HG03469 (cell line): ENCODE data around the gene EXOC7.

Experiments
- ATAC-seq: cut with Tn5 transposase; IDR thresholded peaks from one replicate; pipeline ENCODE4 v1.9.1; 2021; ENCODE audit warnings: mild to moderate bottlenecking, moderate library complexity, moderate number of reproducible peaks; ENCODE audit not compliant: unreplicated experiment

Gene EXOC7

GRCh38 chr17:76138896-76139752 is 35.5 kb upstream of the EXOC7 start:
- ATAC-seq, result no peak

- ATAC-seq, result no peak
Measured at GRCh38 chr17:76138234-76138895, 34.8 kb upstream of the EXOC7 start.

- ATAC-seq, result no peak
Measured at GRCh38 chr17:76137351-76138233, 34.0 kb upstream of the EXOC7 start.

GRCh38 chr17:76137001-76137350 is 33.4 kb upstream of the EXOC7 start:
- no peak for ATAC-seq

GRCh38 chr17:76136276-76137000 is 32.9 kb upstream of the EXOC7 start:
- ATAC-seq, result no peak

GRCh38 chr17:76135810-76136188 is 32.2 kb upstream of the EXOC7 start:
- ATAC-seq, result no peak

- no peak for ATAC-seq
Measured at GRCh38 chr17:76134911-76135809, 31.6 kb upstream of the EXOC7 start.

GRCh38 chr17:76132574-76133338 is 29.2 kb upstream of the EXOC7 start:
- no peak for ATAC-seq

GRCh38 chr17:76131692-76132573 is 28.3 kb upstream of the EXOC7 start:
- ATAC-seq, result no peak

GRCh38 chr17:76131051-76131691 is 27.6 kb upstream of the EXOC7 start:
- no peak for ATAC-seq

- ATAC-seq, result no peak
Measured at GRCh38 chr17:76130473-76130872, 26.9 kb upstream of the EXOC7 start.

- ATAC-seq, result no peak
Measured at GRCh38 chr17:76125922-76126321, 22.3 kb upstream of the EXOC7 start.

- ATAC-seq, result no peak
Measured at GRCh38 chr17:76125391-76125675, 21.7 kb upstream of the EXOC7 start.

GRCh38 chr17:76124582-76125390 is 21.2 kb upstream of the EXOC7 start:
- ATAC-seq, result no peak

- ATAC-seq, result no peak
Measured at GRCh38 chr17:76123749-76124581, 20.4 kb upstream of the EXOC7 start.

- ATAC-seq, result no peak
Measured at GRCh38 chr17:76123191-76123499, 19.6 kb upstream of the EXOC7 start.
